OCI-LY7 (cell line): ENCODE measurements around the gene BMPER. TPM values are rescaled to one million over a fixed set of nuclear protein-coding genes. Genes with fewer than 3 reads are reported as not detected.

Experiments used
- BruUV-seq: library from RNA; stranded (reverse); fragments of 400-500 nt; replicated peaks from 2 replicates; lab custom pipeline; 2021; lab: Mats Ljungman, UMichigan
- CTCF ChIA-PET: fragments of 300-600 bp; sonication (Branson Sonifier 250); formaldehyde crosslinking; loops from one replicate; lab custom pipeline; 2022; ENCODE audit warnings: antibody characterized with exemption; ENCODE audit not compliant: unreplicated experiment; lab: Charles Lee
- POLR2A ChIA-PET: fragments of 300-600 bp; sonication (Branson Sonifier 250); formaldehyde crosslinking; loops from one replicate; lab custom pipeline; 2022; ENCODE audit warnings: antibody characterized with exemption; lab: Charles Lee
- DNase-seq: peaks from one replicate; pipeline ENCODE4 v3.0.0-alpha.2; 2015; ENCODE audit warnings: low spot score
- H2AFZ ChIP-seq: fragments of 200-600 bp; sonication (generic), shearing (Covaris generic); 2 replicates; pipeline ENCODE4 v1.6.1; 2014; ENCODE audit warnings: mild to moderate bottlenecking, antibody characterized with exemption, low read length, moderate library complexity
- H3K27ac ChIP-seq: fragments of 200-600 bp; sonication (generic); 2 replicates; pipeline ENCODE4 v1.5.1; 2014; ENCODE audit warnings: mixed run types, low read depth, mild to moderate bottlenecking, moderate library complexity, low read length, inconsistent platforms; ENCODE audit not compliant: poor library complexity, severe bottlenecking
- H3K36me3 ChIP-seq: fragments of 200-600 bp; sonication (generic); 2 replicates; pipeline ENCODE4 v1.6.1; 2014; ENCODE audit warnings: mild to moderate bottlenecking, antibody characterized with exemption, low read length, moderate library complexity, mixed read lengths; ENCODE audit not compliant: insufficient read depth
- H3K4me1 ChIP-seq: fragments of 200-600 bp; sonication (generic); 2 replicates; pipeline ENCODE4 v1.5.1; 2014; ENCODE audit warnings: mild to moderate bottlenecking, low read length; ENCODE audit not compliant: insufficient read depth, poor library complexity, severe bottlenecking
- H3K4me2 ChIP-seq: fragments of 200-600 bp; sonication (generic); 2 replicates; pipeline ENCODE4 v1.6.1; 2014; ENCODE audit warnings: mild to moderate bottlenecking, low read length
- H3K4me3 ChIP-seq: fragments of 200-600 bp; sonication (generic); 2 replicates; pipeline ENCODE4 v1.5.1; 2014; ENCODE audit warnings: mild to moderate bottlenecking, low read depth, low read length; ENCODE audit not compliant: poor library complexity, severe bottlenecking
- H3K79me2 ChIP-seq: fragments of 200-600 bp; sonication (generic); 2 replicates; pipeline ENCODE4 v1.6.1; 2016; ENCODE audit warnings: low read depth, mild to moderate bottlenecking, low read length, moderate library complexity, mixed read lengths; ENCODE audit not compliant: insufficient read depth
- H3K9me2 ChIP-seq: fragments of 200-600 bp; sonication (generic); 2 replicates; pipeline ENCODE4 v1.6.1; 2016; ENCODE audit warnings: mild to moderate bottlenecking, low read length, mixed read lengths; ENCODE audit not compliant: insufficient read depth
- H3K9me3 ChIP-seq: fragments of 200-600 bp; sonication (generic); 2 replicates; pipeline ENCODE4 v1.6.1; 2014; ENCODE audit warnings: mild to moderate bottlenecking, mixed run types, low read length, mixed read lengths
- H4K20me1 ChIP-seq: fragments of 200-600 bp; sonication (generic); 2 replicates; pipeline ENCODE4 v1.6.1; 2014; ENCODE audit warnings: mild to moderate bottlenecking, antibody characterized with exemption, low read length, moderate library complexity, mixed read lengths; ENCODE audit not compliant: insufficient read depth
- EZH2phosphoT487 ChIP-seq: fragments of 200-600 bp; sonication (generic); IDR thresholded peaks from 2 replicates; pipeline ENCODE4 v1.6.1; 2018; ENCODE audit warnings: low read depth, borderline replicate concordance, mild to moderate bottlenecking, mixed run types, antibody characterized with exemption, low read length, moderate library complexity, mixed read lengths
- intact Hi-C: fragments of 100-400 bp; cut with micrococcal nuclease; formaldehyde crosslinking; loops from one replicate; pipeline ENCODE4 v1.10.0; 2022; ENCODE audit not compliant: unreplicated experiment
- total RNA-seq, 2 experiments: library from RNA; depleted of rRNA in 1 of 2; stranded (reverse); fragments of >200 nt in 1 of 2; shearing (Covaris generic) in 1 of 2; gene quantifications; 2 replicates each; pipeline ENCODE4 v1.2.3, GENCODE V29; 2014 to 2022
- TF ChIP-seq, protein P1 (sequence below): fragments of 200-600 bp; sonication (generic); conservative IDR thresholded peaks from 2 replicates; pipeline ENCODE4 v1.5.1; 2014; ENCODE audit warnings: mild to moderate bottlenecking, antibody characterized with exemption, low read length, moderate library complexity, mixed read lengths

The BMPER gene
- total RNA-seq, 2 experiments from 2014 or later = not detected

- H3K4me2 ChIP-seq = no peak overlapping the region
- no peaks in the 10 kb centered on the region for H3K36me3 ChIP-seq
- no peak overlapping the region for H2AFZ ChIP-seq
- no peaks in the 10 kb centered on the region for H3K9me2 ChIP-seq
- no peak for DNase-seq
- CTCF ChIA-PET = no interaction called here
- H3K4me1 ChIP-seq = no peaks in the 10 kb centered on the region
- no peaks in the 10 kb centered on the region for H3K9me3 ChIP-seq
- no peak overlapping the region for H3K27ac ChIP-seq
- no TSS peak for BruUV-seq
- POLR2A ChIA-PET = no interaction called here
- H3K4me3 ChIP-seq = no peak overlapping the region
- H3K79me2 ChIP-seq = no peaks in the 10 kb centered on the region
- H4K20me1 ChIP-seq = no peaks in the 10 kb centered on the region
- intact Hi-C loops = no loop called here
- TF ChIP-seq EZH2phosphoT487 = no peak
- TF ChIP-seq, protein P1, sequence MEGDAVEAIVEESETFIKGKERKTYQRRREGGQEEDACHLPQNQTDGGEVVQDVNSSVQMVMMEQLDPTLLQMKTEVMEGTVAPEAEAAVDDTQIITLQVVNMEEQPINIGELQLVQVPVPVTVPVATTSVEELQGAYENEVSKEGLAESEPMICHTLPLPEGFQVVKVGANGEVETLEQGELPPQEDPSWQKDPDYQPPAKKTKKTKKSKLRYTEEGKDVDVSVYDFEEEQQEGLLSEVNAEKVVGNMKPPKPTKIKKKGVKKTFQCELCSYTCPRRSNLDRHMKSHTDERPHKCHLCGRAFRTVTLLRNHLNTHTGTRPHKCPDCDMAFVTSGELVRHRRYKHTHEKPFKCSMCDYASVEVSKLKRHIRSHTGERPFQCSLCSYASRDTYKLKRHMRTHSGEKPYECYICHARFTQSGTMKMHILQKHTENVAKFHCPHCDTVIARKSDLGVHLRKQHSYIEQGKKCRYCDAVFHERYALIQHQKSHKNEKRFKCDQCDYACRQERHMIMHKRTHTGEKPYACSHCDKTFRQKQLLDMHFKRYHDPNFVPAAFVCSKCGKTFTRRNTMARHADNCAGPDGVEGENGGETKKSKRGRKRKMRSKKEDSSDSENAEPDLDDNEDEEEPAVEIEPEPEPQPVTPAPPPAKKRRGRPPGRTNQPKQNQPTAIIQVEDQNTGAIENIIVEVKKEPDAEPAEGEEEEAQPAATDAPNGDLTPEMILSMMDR = no peak
These were observed 204.8 kb downstream of the BMPER start for GRCh38 chr7:34109936-34110780.

GRCh38 chr7:34111031-34111430 lies 205.7 kb downstream of the BMPER start:
- H2AFZ ChIP-seq = no peak overlapping the region
- no peak overlapping the region for H3K4me2 ChIP-seq
- no peaks in the 10 kb centered on the region for H3K9me3 ChIP-seq
- intact Hi-C loops = no loop called here
- no peaks in the 10 kb centered on the region for H3K79me2 ChIP-seq
- H3K4me1 ChIP-seq = no peaks in the 10 kb centered on the region
- ChIA-PET CTCF (no interaction called here), POLR2A (no interaction called here)
- no peak overlapping the region for H3K4me3 ChIP-seq
- no peak overlapping the region for H3K27ac ChIP-seq
- no peaks in the 10 kb centered on the region for H3K36me3 ChIP-seq
- TF ChIP-seq, protein P1 = no peak
- no peak for TF ChIP-seq EZH2phosphoT487
- no peaks in the 10 kb centered on the region for H3K9me2 ChIP-seq
- BruUV-seq = no TSS peak
- DNase-seq = no peak
- no peaks in the 10 kb centered on the region for H4K20me1 ChIP-seq

GRCh38 chr7:34115503-34115902 lies 210.2 kb downstream of the BMPER start:
- Histone ChIP-seq H3K9me2 (no peaks in the 10 kb centered on the region), H3K36me3 (no peaks in the 10 kb centered on the region), H4K20me1 (no peaks in the 10 kb centered on the region), H3K4me1 (no peaks in the 10 kb centered on the region), H3K4me3 (no peak overlapping the region), H3K4me2 (no peak overlapping the region), H3K9me3 (no peaks in the 10 kb centered on the region), H2AFZ (no peak overlapping the region), H3K27ac (no peak overlapping the region), H3K79me2 (no peaks in the 10 kb centered on the region)
- BruUV-seq = no TSS peak
- DNase-seq = no peak
- POLR2A ChIA-PET = no interaction called here
- TF ChIP-seq, protein P1 = no peak
- no peak for TF ChIP-seq EZH2phosphoT487
- intact Hi-C loops = no loop called here
- CTCF ChIA-PET = no interaction called here
